ENCODE data around the gene ABCB4. TPM values are rescaled to one million over a fixed set of nuclear protein-coding genes. Genes with fewer than 3 reads are reported as not detected.

ABCB4 gene
- total and polyA plus RNA-seq, 2 experiments from 2014 or later: 1.2 to 1.5 TPM

DNA sequence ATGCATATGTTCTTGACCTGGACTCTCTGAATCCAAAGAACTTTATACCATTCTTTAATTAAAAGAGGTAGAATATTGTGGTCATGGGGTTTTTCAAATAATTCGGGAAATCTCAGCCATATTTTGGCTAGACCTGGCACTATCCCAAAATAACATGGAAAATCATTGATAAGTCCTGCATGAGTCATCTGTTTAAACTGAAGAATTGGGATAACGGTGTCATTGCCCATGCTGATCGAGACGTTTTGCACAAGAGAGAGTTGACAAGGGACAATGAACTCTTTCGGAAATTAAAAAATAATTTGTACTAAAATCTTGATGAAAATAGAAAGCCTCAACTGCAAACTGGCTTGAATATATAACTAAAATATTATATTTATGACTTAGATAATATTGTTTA, 19.9 kb upstream of the ABCB4 start:
- Histone ChIP-seq H3K27me3 (ENCODE audit: insufficient read depth) (no peaks in the 10 kb centered on the region), H3K4me2 (no peak overlapping the region), H3K4me3 (no peak overlapping the region), H2AFZ (no peak overlapping the region), H3K79me2 (replicated peaks; ENCODE audit: insufficient read depth) (no peaks in the 10 kb centered on the region), H3K4me1 (ENCODE audit: insufficient read depth) (no peaks in the 10 kb centered on the region), H3K27ac (ENCODE audit: low read depth) (no peak overlapping the region), H3F3A (replicated peaks; ENCODE audit: low read depth) (no peaks in the 10 kb centered on the region), H3K9me2 (ENCODE audit: insufficient read depth) (peaks cover 5% of the 10 kb centered on the region; the same call in 1 of the 2 replicates), H4K20me1 (replicated peaks; ENCODE audit: insufficient read depth) (no peaks in the 10 kb centered on the region), H3K36me3 (ENCODE audit: insufficient read depth) (no peaks in the 10 kb centered on the region)
- DNase-seq (ENCODE audit: low spot score) (no peak), ATAC-seq (no peak)
- no peak for TF ChIP-seq EZH2phosphoT487 (IDR thresholded peaks at IDR 0.05; ENCODE audit: unreplicated experiment)
- no peak for TF ChIP-seq ETS1 (IDR thresholded peaks at IDR 0.05)
- TF ChIP-seq POLR2AphosphoS5 (IDR thresholded peaks at IDR 0.05; ENCODE audit: low read depth): no peak
- TF ChIP-seq ZNF462 (CRISPR knock-in tag; IDR thresholded peaks at IDR 0.05): no peak
- TF ChIP-seq, protein P1, sequence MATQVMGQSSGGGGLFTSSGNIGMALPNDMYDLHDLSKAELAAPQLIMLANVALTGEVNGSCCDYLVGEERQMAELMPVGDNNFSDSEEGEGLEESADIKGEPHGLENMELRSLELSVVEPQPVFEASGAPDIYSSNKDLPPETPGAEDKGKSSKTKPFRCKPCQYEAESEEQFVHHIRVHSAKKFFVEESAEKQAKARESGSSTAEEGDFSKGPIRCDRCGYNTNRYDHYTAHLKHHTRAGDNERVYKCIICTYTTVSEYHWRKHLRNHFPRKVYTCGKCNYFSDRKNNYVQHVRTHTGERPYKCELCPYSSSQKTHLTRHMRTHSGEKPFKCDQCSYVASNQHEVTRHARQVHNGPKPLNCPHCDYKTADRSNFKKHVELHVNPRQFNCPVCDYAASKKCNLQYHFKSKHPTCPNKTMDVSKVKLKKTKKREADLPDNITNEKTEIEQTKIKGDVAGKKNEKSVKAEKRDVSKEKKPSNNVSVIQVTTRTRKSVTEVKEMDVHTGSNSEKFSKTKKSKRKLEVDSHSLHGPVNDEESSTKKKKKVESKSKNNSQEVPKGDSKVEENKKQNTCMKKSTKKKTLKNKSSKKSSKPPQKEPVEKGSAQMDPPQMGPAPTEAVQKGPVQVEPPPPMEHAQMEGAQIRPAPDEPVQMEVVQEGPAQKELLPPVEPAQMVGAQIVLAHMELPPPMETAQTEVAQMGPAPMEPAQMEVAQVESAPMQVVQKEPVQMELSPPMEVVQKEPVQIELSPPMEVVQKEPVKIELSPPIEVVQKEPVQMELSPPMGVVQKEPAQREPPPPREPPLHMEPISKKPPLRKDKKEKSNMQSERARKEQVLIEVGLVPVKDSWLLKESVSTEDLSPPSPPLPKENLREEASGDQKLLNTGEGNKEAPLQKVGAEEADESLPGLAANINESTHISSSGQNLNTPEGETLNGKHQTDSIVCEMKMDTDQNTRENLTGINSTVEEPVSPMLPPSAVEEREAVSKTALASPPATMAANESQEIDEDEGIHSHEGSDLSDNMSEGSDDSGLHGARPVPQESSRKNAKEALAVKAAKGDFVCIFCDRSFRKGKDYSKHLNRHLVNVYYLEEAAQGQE (IDR thresholded peaks at IDR 0.05; ENCODE audit: unreplicated experiment): no peak
- TF ChIP-seq CREB1 (CRISPR knock-in tag; IDR thresholded peaks at IDR 0.05; ENCODE audit: low read depth): no peak
- no peak overlapping the region for H3K27ac Mint-ChIP-seq
- peaks cover 4% of the 10 kb centered on the region; the same call in 2 of the 3 replicates for H3K4me1 Mint-ChIP-seq
- no peaks in the 10 kb centered on the region for H3K9me3 Mint-ChIP-seq
- no peaks in the 10 kb centered on the region for H3K27me3 Mint-ChIP-seq (ENCODE audit: insufficient read depth, low read depth, poor library complexity)
- H3K4me3 Mint-ChIP-seq: no peak overlapping the region
- no peaks in the 10 kb centered on the region for H3K36me3 Mint-ChIP-seq (ENCODE audit: low read depth)

All from GM23338 (cell line).